ENCODE results near the gene ALKBH5.

DNA sequence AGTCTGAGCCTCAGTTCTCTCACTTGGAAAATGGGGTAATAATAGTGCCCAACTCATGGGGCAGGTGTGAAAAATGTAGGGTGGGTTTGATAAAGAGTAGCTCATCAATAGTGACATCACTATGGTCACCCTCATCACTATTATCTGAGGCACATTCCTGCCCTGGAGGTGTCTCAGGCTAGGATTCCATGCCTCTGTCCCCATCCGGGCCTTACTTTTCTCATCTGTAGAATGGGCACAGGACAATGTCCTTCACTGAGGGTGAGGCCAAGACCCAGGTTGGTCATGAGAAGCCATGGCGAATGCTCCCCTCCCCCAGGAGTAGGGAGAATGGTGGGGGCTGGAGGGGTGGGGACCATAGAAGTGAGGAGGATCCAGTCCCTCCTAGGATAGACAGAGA lies 44.5 kb upstream of the ALKBH5 start:
- TF ChIP-seq, protein P1, sequence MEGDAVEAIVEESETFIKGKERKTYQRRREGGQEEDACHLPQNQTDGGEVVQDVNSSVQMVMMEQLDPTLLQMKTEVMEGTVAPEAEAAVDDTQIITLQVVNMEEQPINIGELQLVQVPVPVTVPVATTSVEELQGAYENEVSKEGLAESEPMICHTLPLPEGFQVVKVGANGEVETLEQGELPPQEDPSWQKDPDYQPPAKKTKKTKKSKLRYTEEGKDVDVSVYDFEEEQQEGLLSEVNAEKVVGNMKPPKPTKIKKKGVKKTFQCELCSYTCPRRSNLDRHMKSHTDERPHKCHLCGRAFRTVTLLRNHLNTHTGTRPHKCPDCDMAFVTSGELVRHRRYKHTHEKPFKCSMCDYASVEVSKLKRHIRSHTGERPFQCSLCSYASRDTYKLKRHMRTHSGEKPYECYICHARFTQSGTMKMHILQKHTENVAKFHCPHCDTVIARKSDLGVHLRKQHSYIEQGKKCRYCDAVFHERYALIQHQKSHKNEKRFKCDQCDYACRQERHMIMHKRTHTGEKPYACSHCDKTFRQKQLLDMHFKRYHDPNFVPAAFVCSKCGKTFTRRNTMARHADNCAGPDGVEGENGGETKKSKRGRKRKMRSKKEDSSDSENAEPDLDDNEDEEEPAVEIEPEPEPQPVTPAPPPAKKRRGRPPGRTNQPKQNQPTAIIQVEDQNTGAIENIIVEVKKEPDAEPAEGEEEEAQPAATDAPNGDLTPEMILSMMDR (IDR thresholded peaks at IDR 0.05; ENCODE audit: low read length) = no peak
- TF ChIP-seq EZH2 (IDR thresholded peaks at IDR 0.05; ENCODE audit: borderline replicate concordance, low read length) = no peak

All from OCI-LY1 (cell line).